NCI-H510A (cell line): ENCODE measurements around the gene ISCA1.
A peak's percentile ranks its signal among the peaks of the same experiment; 100 is the strongest.
"Not testable (repeated sequence)": the region's sequence is repeated elsewhere in the genome, so short reads cannot be mapped to it uniquely, and the experiment has no call there.

Source experiments
- DNase-seq: peaks from one replicate; lab custom pipeline; 2025; lab: John Stamatoyannopoulos, UW

Gene ISCA1

GRCh38 chr9:86282077-86282978 is at the start of gene ISCA1:
Gene ISCA1 (minus strand): TSS chr9:86282538. CDS start chr9:86282458, 80 bp downstream.
- DNase-seq: peak; percentile 90

GRCh38 chr9:86330186-86330585 is 47.8 kb upstream of the ISCA1 start:
- no peak for DNase-seq

- no peak for DNase-seq
Measured at GRCh38 chr9:86329649-86330048, 47.3 kb upstream of the ISCA1 start.

- no peak for DNase-seq
Measured at GRCh38 chr9:86328156-86328555, 45.8 kb upstream of the ISCA1 start.

- no peak for DNase-seq
Measured at GRCh38 chr9:86326536-86326935, 44.2 kb upstream of the ISCA1 start.

GRCh38 chr9:86324901-86325300 is 42.6 kb upstream of the ISCA1 start:
- DNase-seq: no peak

GRCh38 chr9:86324308-86324707 is 42.0 kb upstream of the ISCA1 start:
- no peak for DNase-seq

GRCh38 chr9:86322973-86323644 is 40.8 kb upstream of the ISCA1 start:
- no peak for DNase-seq

GRCh38 chr9:86321373-86321772 is 39.0 kb upstream of the ISCA1 start:
- no peak for DNase-seq

- no peak for DNase-seq
Measured at GRCh38 chr9:86318187-86318586, 35.8 kb upstream of the ISCA1 start.

- no peak for DNase-seq
Measured at GRCh38 chr9:86315078-86315477, 32.7 kb upstream of the ISCA1 start.

- not testable (repeated sequence) for DNase-seq
Measured at GRCh38 chr9:86312959-86313358, 30.6 kb upstream of the ISCA1 start.

- no peak for DNase-seq
Measured at GRCh38 chr9:86308687-86309086, 26.3 kb upstream of the ISCA1 start.

GRCh38 chr9:86304236-86304730 is 21.9 kb upstream of the ISCA1 start:
- no peak for DNase-seq

GRCh38 chr9:86303316-86303975 is 21.1 kb upstream of the ISCA1 start:
- no peak for DNase-seq

- no peak for DNase-seq
Measured at GRCh38 chr9:86301686-86302085, 19.3 kb upstream of the ISCA1 start.

GRCh38 chr9:86300701-86301100 is 18.4 kb upstream of the ISCA1 start:
- DNase-seq: no peak

GRCh38 chr9:86298873-86299272 is 16.5 kb upstream of the ISCA1 start:
- peak; percentile 1 for DNase-seq

- not testable (repeated sequence) for DNase-seq
Measured at GRCh38 chr9:86290341-86290740, 8.0 kb upstream of the ISCA1 start.

- no peak for DNase-seq
Measured at GRCh38 chr9:86288499-86289198, 6.3 kb upstream of the ISCA1 start.

GRCh38 chr9:86287013-86287412 is 4.7 kb upstream of the ISCA1 start:
- no peak for DNase-seq

GRCh38 chr9:86286278-86286677 is 3.9 kb upstream of the ISCA1 start:
- DNase-seq: no peak
